ENCODE results near the gene RPS3.

RPS3 gene

DNA sequence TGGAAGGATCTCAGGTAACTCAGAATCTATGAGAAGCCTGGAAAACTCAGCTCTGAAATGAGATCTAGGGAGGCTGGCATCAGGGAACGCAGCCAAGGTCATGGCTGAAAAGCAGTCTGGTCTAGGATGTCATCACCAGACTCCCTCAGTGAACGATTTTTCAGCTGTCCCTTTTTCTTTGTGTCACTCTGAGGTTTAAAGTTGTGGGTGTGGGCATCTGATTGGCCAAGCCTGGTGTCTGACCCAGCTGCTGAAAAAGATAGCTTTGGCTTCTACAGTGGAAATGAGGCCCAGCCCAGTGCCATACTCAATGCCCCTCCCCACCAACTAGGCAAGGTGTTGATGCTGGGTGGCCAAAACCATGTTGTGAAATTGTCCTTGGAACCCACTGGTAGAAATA is 14.5 kb downstream of the RPS3 start:
- DNase-seq (ENCODE audit: low read depth in 2 of 2): no peak

DNA sequence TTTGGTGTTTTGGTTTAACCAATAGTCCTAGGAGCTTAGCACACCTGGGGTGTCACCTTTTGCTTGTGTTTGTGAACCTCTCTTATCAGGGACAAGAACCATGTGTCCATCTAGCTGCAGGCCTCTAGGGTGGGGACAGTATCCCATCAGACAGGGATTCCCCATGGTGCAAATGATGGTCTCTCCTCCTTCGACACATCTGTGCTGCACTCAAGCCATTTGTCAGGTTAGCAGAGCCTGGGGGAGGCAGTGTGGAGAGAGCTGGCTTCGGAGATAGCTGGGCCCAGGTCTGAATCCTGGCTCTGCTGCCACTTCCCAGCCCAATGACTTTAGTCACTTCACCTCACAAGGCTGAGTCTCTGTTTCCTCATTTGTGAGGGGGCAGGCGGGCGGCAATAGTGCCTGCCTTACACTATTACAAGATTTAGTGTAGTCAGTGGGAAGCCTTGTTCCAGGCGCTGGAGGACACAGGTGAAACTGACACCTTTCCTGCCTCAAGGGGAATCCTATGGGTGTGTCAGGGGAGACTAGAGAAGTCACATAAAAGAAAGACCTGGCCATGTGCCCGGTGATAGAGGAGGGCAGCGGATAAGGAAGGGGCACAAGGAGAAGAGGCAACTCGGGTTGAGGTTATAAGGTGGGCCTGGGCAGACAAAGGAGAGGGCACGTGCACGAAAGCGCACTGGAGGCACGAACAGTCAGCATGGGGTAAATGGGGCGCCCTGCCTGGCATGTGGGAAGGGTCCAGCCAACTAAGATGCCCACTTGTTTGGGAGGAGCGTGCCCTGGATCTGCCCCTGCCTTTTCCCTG is 21.1 kb downstream of the RPS3 start:
- no peak for DNase-seq (ENCODE audit: low read depth in 2 of 2)

GRCh38 chr11:75421035-75421602 is 21.8 kb downstream of the RPS3 start:
- DNase-seq (ENCODE audit: low read depth in 2 of 2): no peak

DNA sequence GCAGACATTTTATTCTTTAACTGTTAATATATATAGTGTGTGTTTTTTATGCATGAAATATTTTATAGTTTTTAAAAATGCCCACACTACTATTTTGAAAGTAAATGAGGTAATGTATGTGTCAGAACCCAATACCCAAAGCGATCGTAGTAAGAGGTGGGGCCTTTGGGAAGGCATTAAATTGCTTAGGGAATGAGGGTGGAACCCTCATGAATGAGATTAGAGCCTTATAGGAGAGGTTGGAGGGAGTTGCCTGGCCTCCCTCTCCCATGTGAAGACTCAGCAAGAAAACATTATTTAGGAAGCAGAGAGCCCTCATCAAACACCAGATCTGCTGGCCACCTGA is 22.6 kb downstream of the RPS3 start:
- DNase-seq (ENCODE audit: low read depth in 2 of 2): no peak

GRCh38 chr11:75422248-75423231 is 23.2 kb downstream of the RPS3 start:
- DNase-seq (ENCODE audit: low read depth in 2 of 2): no peak

- DNase-seq (ENCODE audit: low read depth in 2 of 2): no peak
Observed at GRCh38 chr11:75423721-75424120, 24.4 kb downstream of the RPS3 start.

DNA sequence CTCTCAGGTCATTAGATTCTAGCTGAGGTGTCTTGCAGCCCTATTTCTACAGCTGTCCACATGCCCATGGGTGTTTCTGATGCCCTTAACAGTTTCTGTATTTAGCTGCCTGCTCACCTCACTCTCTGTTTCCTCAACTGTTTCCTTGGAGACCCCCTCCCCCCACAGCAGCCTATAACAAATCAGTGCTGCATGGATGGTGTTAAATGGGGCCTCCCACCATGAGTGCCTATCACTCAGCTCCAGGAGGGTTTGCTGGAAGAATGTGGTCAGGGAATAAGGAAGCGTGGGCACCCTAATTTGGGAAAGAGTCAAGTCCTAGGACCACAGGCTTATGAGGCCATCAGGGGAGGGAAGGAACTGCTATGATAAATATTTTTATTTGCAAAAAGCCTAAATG is 25.1 kb downstream of the RPS3 start:
- DNase-seq (ENCODE audit: low read depth in 2 of 2): no peak

- no peak for DNase-seq (ENCODE audit: low read depth in 2 of 2)
Observed at GRCh38 chr11:75425422-75425821, 26.1 kb downstream of the RPS3 start.

DNA sequence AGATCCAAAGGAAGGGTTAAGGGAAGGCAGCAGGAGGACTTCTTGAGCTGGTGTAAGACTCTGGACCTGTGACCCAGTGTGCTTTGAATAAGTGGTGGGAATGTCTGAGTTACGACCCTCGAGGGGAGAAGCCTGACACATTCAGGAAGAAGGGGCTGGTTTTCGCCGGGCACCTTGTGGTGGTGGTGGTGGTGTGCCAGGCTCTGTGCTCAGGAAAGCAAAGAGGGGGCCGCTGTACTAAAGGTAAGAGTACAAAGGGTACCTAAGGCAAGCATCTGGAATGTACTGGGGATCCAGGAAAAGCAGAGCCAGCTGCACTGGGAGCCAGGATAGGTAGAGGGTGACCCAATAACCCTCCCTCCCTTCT is 27.4 kb downstream of the RPS3 start:
- no peak for DNase-seq (ENCODE audit: low read depth in 2 of 2)

GRCh38 chr11:75427181-75427580 is 27.9 kb downstream of the RPS3 start:
- no peak for DNase-seq (ENCODE audit: low read depth in 2 of 2)

DNA sequence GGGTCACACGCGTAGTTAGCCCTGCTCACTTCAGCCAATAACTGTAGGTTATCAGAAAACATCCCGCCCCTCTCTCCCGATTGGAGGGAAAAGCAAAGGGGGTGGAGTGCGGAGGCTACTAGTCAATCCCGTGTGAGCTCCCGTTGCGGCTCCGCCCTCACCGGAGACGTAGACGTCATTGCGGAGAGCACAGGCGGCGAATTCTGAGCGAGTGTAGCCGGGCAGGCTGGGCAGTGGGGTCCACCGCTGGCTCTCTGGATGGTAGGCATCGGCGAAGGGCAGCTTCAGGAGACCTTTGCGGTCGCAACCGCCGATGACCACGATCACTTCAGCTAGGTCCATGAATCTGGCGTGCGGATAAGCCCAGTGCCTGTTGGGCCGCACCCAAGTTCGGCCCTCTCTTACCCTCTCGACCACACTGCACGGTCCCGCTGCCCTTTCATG is 29.0 kb downstream of the RPS3 start:
- peak; percentile 33 to 57 for DNase-seq (ENCODE audit: low read depth in 2 of 2)

- DNase-seq (ENCODE audit: low read depth in 2 of 2): no peak
Observed at GRCh38 chr11:75428989-75429640, 29.8 kb downstream of the RPS3 start.

- no peak for DNase-seq (ENCODE audit: low read depth in 2 of 2)
Observed at GRCh38 chr11:75429641-75429901, 30.3 kb downstream of the RPS3 start.

GRCh38 chr11:75429902-75430713 is 30.8 kb downstream of the RPS3 start:
- DNase-seq (ENCODE audit: low read depth in 2 of 2): peak; percentile 35 to 53

GRCh38 chr11:75430714-75431532 is 31.6 kb downstream of the RPS3 start:
- no peak for DNase-seq (ENCODE audit: low read depth in 2 of 2)

- no peak for DNase-seq (ENCODE audit: low read depth in 2 of 2)
Observed at GRCh38 chr11:75431533-75432525, 32.5 kb downstream of the RPS3 start.

DNA sequence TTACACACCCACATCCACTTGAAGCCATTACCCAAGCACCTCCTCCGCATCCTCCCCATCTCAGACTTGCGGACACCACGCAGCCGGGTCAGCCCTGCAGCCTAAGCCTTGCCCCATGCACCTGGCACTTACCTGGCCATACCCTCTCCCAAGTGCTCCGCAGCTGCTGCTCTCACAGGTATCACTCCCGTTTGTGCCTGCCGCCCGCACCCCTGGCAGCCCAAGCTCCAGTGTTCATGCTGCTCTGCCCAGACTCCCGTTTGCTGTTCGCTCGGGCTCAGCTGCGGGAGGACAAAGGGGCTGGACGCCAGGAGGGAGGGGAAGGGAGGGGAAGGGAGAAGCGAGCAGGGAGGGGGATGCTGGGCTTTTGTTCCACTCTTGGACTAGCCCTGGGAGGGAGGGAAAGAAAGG is 33.6 kb downstream of the RPS3 start, which contains the start of gene KLHL35:
Gene KLHL35 (minus strand): TSS at position 293 of the 411 bp plus-strand sequence. CDS start 2,574 bp downstream, outside the sequence.
- DNase-seq (ENCODE audit: low read depth in 2 of 2): no peak

DNA sequence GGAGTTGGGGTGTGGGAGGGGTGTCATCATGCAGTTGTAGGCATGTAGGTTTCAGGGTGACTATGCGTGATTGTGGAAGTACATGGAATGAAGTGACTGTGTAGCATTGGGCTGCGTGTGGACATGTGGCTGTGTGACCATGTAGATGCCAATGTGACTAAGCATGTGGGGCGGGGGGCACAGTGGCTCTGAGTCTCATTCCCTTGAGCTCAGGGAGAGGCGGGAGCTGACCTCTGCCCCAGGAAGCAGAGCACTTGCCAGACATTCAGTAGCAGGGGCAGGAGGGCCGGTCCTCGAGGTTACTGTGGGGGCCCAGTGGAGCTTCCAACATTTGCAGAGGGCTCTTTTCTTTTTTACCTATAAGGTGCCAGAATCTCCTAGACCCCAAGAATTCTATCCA is 34.1 kb downstream of the RPS3 start:
- DNase-seq (ENCODE audit: low read depth in 2 of 2): no peak

GRCh38 chr11:75434051-75434450 is 34.7 kb downstream of the RPS3 start:
- DNase-seq (ENCODE audit: low read depth in 2 of 2): no peak

Measured in stimulated activated CD4-positive, alpha-beta T cell treated with anti-CD3 and anti-CD28 coated beads, Interleukin-1b, Interleukin-23, amount 100 ng/mL, for 4 hours (primary cell).